Measurements from ENCODE around the gene IFNGR1.

GRCh38 chr6:137188855-137189254 lies 30.3 kb downstream of the IFNGR1 start:
- TF ChIP-seq POLR2A (IDR thresholded peaks at IDR 0.05) (no peak), CTCF (IDR thresholded peaks at IDR 0.05) (no peak)

All from right lobe of liver (tissue), 4 donors.